ENCODE results near the gene IGFLR1.

IGFLR1 gene

GRCh38 chr19:35740423-35741202 is 1.6 kb downstream of the IGFLR1 start:
- POLR2A ChIA-PET, result interaction anchor here (0.6 to 1.3 kb wide), 15 partner anchors 10 to 160 kb away, joined by 3 to 10 read pairs (median 4); partner anchors contain the start of genes COX6B1, HSPB6 and NFKBID
- peak; percentile 97 for DNase-seq (ENCODE audit: extremely low spot score)

GRCh38 chr19:35740108-35740422 is 2.2 kb downstream of the IGFLR1 start:
- ChIA-PET POLR2A (interaction anchor here (0.6 to 1.3 kb wide), 15 partner anchors 9 to 160 kb away, joined by 3 to 10 read pairs (median 4); partner anchors contain the start of genes COX6B1, HSPB6 and NFKBID), CTCF (interaction anchor here (0.7 to 1.1 kb wide), 2 partner anchors 17 to 191 kb away, joined by 3 read pairs; no protein-coding TSS in a partner anchor)
- DNase-seq (ENCODE audit: extremely low spot score), result no peak
- no peak for TF ChIP-seq CTBP1 (IDR thresholded peaks at IDR 0.05; ENCODE audit: borderline replicate concordance)
- TF ChIP-seq FOXK2 (IDR thresholded peaks at IDR 0.05), result no peak
- TF ChIP-seq ELF4 (IDR thresholded peaks at IDR 0.05), result no peak
- TF ChIP-seq BHLHE40 (IDR thresholded peaks at IDR 0.05; ENCODE audit: borderline replicate concordance), result no peak
- no peak for TF ChIP-seq PKNOX1 (IDR thresholded peaks at IDR 0.05)
- TF ChIP-seq ZNF384 (IDR thresholded peaks at IDR 0.05), result no peak
- no peak for TF ChIP-seq ARNT (IDR thresholded peaks at IDR 0.05)
- no peak for TF ChIP-seq FOXA1 (IDR thresholded peaks at IDR 0.05)

More at GRCh38 chr19:35740423-35741202, 1.6 kb downstream of the IGFLR1 start:
- CTCF ChIA-PET, result interaction anchor here (0.7 to 1.1 kb wide), 2 partner anchors 17 to 190 kb away, joined by 3 read pairs; no protein-coding TSS in a partner anchor
- no peak for TF ChIP-seq TARDBP (IDR thresholded peaks at IDR 0.05)
- 0 out of 2 replicates have a peak, but pooled peaks have one; percentile 33 for TF ChIP-seq HDGF (IDR thresholded peaks at IDR 0.05; ENCODE audit: borderline replicate concordance)
- TF ChIP-seq PKNOX1 (IDR thresholded peaks at IDR 0.05), result peak; percentile 72

- CTCF ChIA-PET, result no interaction called here
- no peak for TF ChIP-seq L3MBTL2 (conservative IDR thresholded peaks at IDR 0.05)
- no peak for TF ChIP-seq SP1 (IDR thresholded peaks at IDR 0.05)
- TF ChIP-seq CTBP1 (IDR thresholded peaks at IDR 0.05; ENCODE audit: borderline replicate concordance), result no peak
- no peak for TF ChIP-seq HDGF (IDR thresholded peaks at IDR 0.05; ENCODE audit: borderline replicate concordance)
- no peak for TF ChIP-seq PKNOX1 (IDR thresholded peaks at IDR 0.05)
- no peak for TF ChIP-seq SUZ12 (IDR thresholded peaks at IDR 0.05)
- no peak for TF ChIP-seq FOXK2 (IDR thresholded peaks at IDR 0.05)
- no peak for TF ChIP-seq FOXM1 (IDR thresholded peaks at IDR 0.05; ENCODE audit: borderline replicate concordance)
- no peak for TF ChIP-seq NFRKB (IDR thresholded peaks at IDR 0.05)
- no peak for TF ChIP-seq FOXA1 (IDR thresholded peaks at IDR 0.05)
- no peak for TF ChIP-seq ELF4 (IDR thresholded peaks at IDR 0.05)
- TF ChIP-seq ZNF384 (IDR thresholded peaks at IDR 0.05), result no peak
- TF ChIP-seq TARDBP (IDR thresholded peaks at IDR 0.05), result no peak
- POLR2A ChIA-PET, result interaction anchor here (1.2 to 1.3 kb wide), 2 partner anchors 18 to 140 kb away, joined by 4 to 10 read pairs; no protein-coding TSS in a partner anchor
- DNase-seq (ENCODE audit: extremely low spot score), result no peak
Observed at GRCh38 chr19:35739275-35740107, 2.8 kb downstream of the IGFLR1 start.

GRCh38 chr19:35738887-35739229 is 3.4 kb downstream of the IGFLR1 start:
- POLR2A ChIA-PET, result no interaction called here
- TF ChIP-seq FOXM1 (IDR thresholded peaks at IDR 0.05; ENCODE audit: borderline replicate concordance) (no peak), CTBP1 (IDR thresholded peaks at IDR 0.05; ENCODE audit: borderline replicate concordance) (no peak), LEF1 (IDR thresholded peaks at IDR 0.05; ENCODE audit: borderline replicate concordance) (no peak), FOXK2 (IDR thresholded peaks at IDR 0.05) (no peak), BHLHE40 (IDR thresholded peaks at IDR 0.05; ENCODE audit: borderline replicate concordance) (no peak), ZNF384 (IDR thresholded peaks at IDR 0.05) (no peak), SP1 (IDR thresholded peaks at IDR 0.05) (no peak), SUZ12 (IDR thresholded peaks at IDR 0.05) (no peak), L3MBTL2 (conservative IDR thresholded peaks at IDR 0.05) (no peak), TARDBP (IDR thresholded peaks at IDR 0.05) (no peak), NFRKB (IDR thresholded peaks at IDR 0.05) (no peak), ARNT (IDR thresholded peaks at IDR 0.05) (no peak), FOXA1 (IDR thresholded peaks at IDR 0.05) (no peak), ELF4 (IDR thresholded peaks at IDR 0.05) (no peak), PKNOX1 (IDR thresholded peaks at IDR 0.05) (no peak), HDGF (IDR thresholded peaks at IDR 0.05; ENCODE audit: borderline replicate concordance) (no peak)
- DNase-seq (ENCODE audit: extremely low spot score), result no peak
- CTCF ChIA-PET, result no interaction called here

All from HEK293T (cell line).